ENCODE results near the gene ZNF487. TPM values are rescaled to one million over a fixed set of nuclear protein-coding genes. Genes with fewer than 3 reads are reported as not detected.

ZNF487 gene
- total and polyA plus RNA-seq, 2 donors (not counting 1 experiment from before 2014, with no cell fraction given): 4.0 TPM

GRCh38 chr10:43394868-43395267, 42.0 kb upstream of the ZNF487 start:
- Histone ChIP-seq H3K9ac (ENCODE audit: insufficient read depth, low read length) (no peak overlapping the region), H3K4me2 (ENCODE audit: extremely low read depth, insufficient read depth, low read length) (peak overlapping the region; percentile 92), H4K20me1 (ENCODE audit: control insufficient read depth, extremely low read depth, insufficient read depth, low read length) (peaks cover 3% of the 10 kb centered on the region), H3K4me3 (replicated peaks in 1 of 4; ENCODE audit: control extremely low read depth in 1 of 4, insufficient read depth in 1 of 4, low read depth in 3 of 4, low read length in 4 of 4) (peak overlapping the region; percentile 59 to 84 (median 66)), H3K4me1 (ENCODE audit: control insufficient read depth, extremely low read depth, insufficient read depth, low read length) (peaks cover 12% of the 10 kb centered on the region), H3K27ac (ENCODE audit: insufficient read depth, low read length) (peak overlapping the region; percentile 14), H3K9me3 (ENCODE audit: control insufficient read depth, insufficient read depth, low read depth, low read length) (no peaks in the 10 kb centered on the region), H3K36me3 (ENCODE audit: control insufficient read depth, insufficient read depth, low read length) (peaks cover 20% of the 10 kb centered on the region), H3K27me3 (ENCODE audit: control insufficient read depth, insufficient read depth, low read length) (no peaks in the 10 kb centered on the region), H3K79me2 (ENCODE audit: control insufficient read depth, insufficient read depth, low read length) (peaks cover 91% of the 10 kb centered on the region), H2AFZ (ENCODE audit: low read length) (no peak overlapping the region)
- no peak for DNase-seq (ENCODE audit: low read depth in 2 of 2)
- TF ChIP-seq CTCF (conservative IDR thresholded peaks at IDR 0.05 in 1 of 2, IDR thresholded peaks at IDR 0.05 in 1 of 2; ENCODE audit: low read depth in 1 of 2, low read length in 2 of 2) (no peak), EZH2 (IDR thresholded peaks at IDR 0.05; ENCODE audit: low read length, missing control alignments) (no peak)

GRCh38 chr10:43395571-43396060, 41.3 kb upstream of the ZNF487 start:
- Histone ChIP-seq H3K9ac (ENCODE audit: insufficient read depth, low read length) (peak overlapping the region; percentile 72), H3K4me1 (ENCODE audit: control insufficient read depth, extremely low read depth, insufficient read depth, low read length) (peaks cover 12% of the 10 kb centered on the region), H3K4me2 (ENCODE audit: extremely low read depth, insufficient read depth, low read length) (peak overlapping the region; percentile 92), H3K4me3 (replicated peaks in 1 of 4; ENCODE audit: control extremely low read depth in 1 of 4, insufficient read depth in 1 of 4, low read depth in 3 of 4, low read length in 4 of 4) (peak overlapping the region; percentile 59 to 84 (median 66)), H3K27ac (ENCODE audit: insufficient read depth, low read length) (peak overlapping the region; percentile 90), H3K79me2 (ENCODE audit: control insufficient read depth, insufficient read depth, low read length) (peaks cover 91% of the 10 kb centered on the region), H2AFZ (ENCODE audit: low read length) (no peak overlapping the region), H4K20me1 (ENCODE audit: control insufficient read depth, extremely low read depth, insufficient read depth, low read length) (peaks cover 3% of the 10 kb centered on the region), H3K27me3 (ENCODE audit: control insufficient read depth, insufficient read depth, low read length) (no peaks in the 10 kb centered on the region), H3K36me3 (ENCODE audit: control insufficient read depth, insufficient read depth, low read length) (peaks cover 20% of the 10 kb centered on the region), H3K9me3 (ENCODE audit: control insufficient read depth, insufficient read depth, low read depth, low read length) (no peaks in the 10 kb centered on the region)
- peak in 1 of 2 donors; percentile 26 for DNase-seq (ENCODE audit: low read depth in 2 of 2)
- TF ChIP-seq EZH2 (IDR thresholded peaks at IDR 0.05; ENCODE audit: low read length, missing control alignments) (no peak), CTCF (conservative IDR thresholded peaks at IDR 0.05 in 1 of 2, IDR thresholded peaks at IDR 0.05 in 1 of 2; ENCODE audit: low read depth in 1 of 2, low read length in 2 of 2) (no peak)

DNA sequence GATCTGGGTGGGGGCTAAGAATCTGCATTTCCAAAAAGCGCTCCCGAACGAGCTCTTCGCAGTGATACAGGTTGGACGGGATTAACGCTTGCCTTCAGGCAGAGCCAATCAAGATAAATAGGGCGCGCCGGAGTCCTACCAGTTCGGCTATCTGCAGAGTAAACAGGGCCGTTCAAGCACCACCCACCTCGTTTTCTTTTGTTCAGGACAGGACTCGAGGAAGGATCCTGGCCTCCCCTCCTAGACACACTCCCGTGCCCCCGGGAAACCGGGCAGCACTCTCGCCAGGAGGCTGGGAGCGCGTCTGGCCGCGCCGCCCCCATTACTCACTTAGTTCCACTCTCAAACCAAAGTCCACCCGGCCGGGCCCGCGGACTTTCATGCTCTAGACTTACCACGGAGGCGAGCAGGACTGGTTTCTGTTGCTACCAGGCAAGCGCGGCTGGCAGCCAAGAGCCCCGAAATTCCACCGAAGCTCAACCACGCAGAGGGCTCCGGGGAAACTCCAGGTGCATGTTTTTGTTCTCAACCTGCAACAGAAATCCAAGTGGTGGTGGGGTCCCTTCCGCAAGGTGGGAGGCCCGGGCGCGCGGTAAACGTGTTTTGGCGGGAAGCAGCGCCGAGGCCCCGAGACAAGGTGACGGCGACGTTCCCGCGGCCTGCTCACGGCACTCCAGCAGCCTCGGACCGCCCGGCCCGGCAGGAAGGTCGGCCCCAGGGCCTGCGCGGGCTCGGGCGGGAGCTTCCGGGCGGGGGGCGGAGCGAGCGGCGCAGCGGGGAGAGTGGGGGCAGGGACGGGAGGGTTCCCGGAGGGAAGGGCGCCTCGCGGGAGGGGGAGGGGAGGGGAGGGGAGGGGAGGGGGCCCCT, 40.6 kb upstream of the ZNF487 start:
- H3K9ac ChIP-seq (ENCODE audit: insufficient read depth, low read length): peak overlapping the region; percentile 82
- H3K4me1 ChIP-seq (ENCODE audit: control insufficient read depth, extremely low read depth, insufficient read depth, low read length): peaks cover 12% of the 10 kb centered on the region
- H3K36me3 ChIP-seq (ENCODE audit: control insufficient read depth, insufficient read depth, low read length): peaks cover 20% of the 10 kb centered on the region
- peak; percentile 69 to 73 for DNase-seq (ENCODE audit: low read depth in 2 of 2)
- peaks cover 95% of the 10 kb centered on the region for H3K79me2 ChIP-seq (ENCODE audit: control insufficient read depth, insufficient read depth, low read length)
- peaks cover 3% of the 10 kb centered on the region for H4K20me1 ChIP-seq (ENCODE audit: control insufficient read depth, extremely low read depth, insufficient read depth, low read length)
- H3K27ac ChIP-seq (ENCODE audit: insufficient read depth, low read length): peak overlapping the region; percentile 90
- TF ChIP-seq CTCF (conservative IDR thresholded peaks at IDR 0.05 in 1 of 2, IDR thresholded peaks at IDR 0.05 in 1 of 2; ENCODE audit: low read depth in 1 of 2, low read length in 2 of 2) (no peak), EZH2 (IDR thresholded peaks at IDR 0.05; ENCODE audit: low read length, missing control alignments) (no peak)
- no peaks in the 10 kb centered on the region for H3K27me3 ChIP-seq (ENCODE audit: control insufficient read depth, insufficient read depth, low read length)
- peak overlapping the region; percentile 59 to 84 (median 66) for H3K4me3 ChIP-seq (replicated peaks in 1 of 4; ENCODE audit: control extremely low read depth in 1 of 4, insufficient read depth in 1 of 4, low read depth in 3 of 4, low read length in 4 of 4)
- H3K9me3 ChIP-seq (ENCODE audit: control insufficient read depth, insufficient read depth, low read depth, low read length): no peaks in the 10 kb centered on the region
- H2AFZ ChIP-seq (ENCODE audit: low read length): no peak overlapping the region
- H3K4me2 ChIP-seq (ENCODE audit: extremely low read depth, insufficient read depth, low read length): peak overlapping the region; percentile 92
